Adrenal gland (tissue), 12 donors: ENCODE data around the gene LRP1B. TPM values are rescaled to one million over a fixed set of nuclear protein-coding genes. Genes with fewer than 3 reads are reported as not detected.

Experiments
- DNase-seq, 7 donors: peaks; one replicate each; pipeline ENCODE4 v3.0.0-alpha.2; 2019 to 2020
- H3K27ac ChIP-seq, 5 donors: fragments of 200-600 bp; sonication (generic) in 4 of 5; 1 replicate in 3 of 5; 2 replicates in 2 of 5; pipeline versions ENCODE4 v1.5.1 to v1.8.0; 2016 to 2020; ENCODE audit warnings: mild to moderate bottlenecking in 1 of 5
- H3K27me3 ChIP-seq: fragments of 200-600 bp; 2 replicates; pipeline ENCODE4 v1.8.0; 2021
- H3K36me3 ChIP-seq, 2 donors: fragments of 200-600 bp; replicated peaks in 1 of 2; 1 replicate in 1 of 2; 2 replicates in 1 of 2; pipeline versions ENCODE4 v1.5.1 to v1.8.0; 2018 to 2022
- H3K4me1 ChIP-seq, 2 donors: fragments of 200-600 bp; replicated peaks in 1 of 2; 1 replicate in 1 of 2; 2 replicates in 1 of 2; pipeline versions ENCODE4 v1.5.1 to v1.8.0; 2018 to 2021
- H3K4me3 ChIP-seq, 4 donors: fragments of 200-600 bp; sonication (generic) in 3 of 4; one replicate each; pipeline ENCODE4 v1.5.1; 2016 to 2018
- H3K9me3 ChIP-seq, 3 donors: fragments of 200-600 bp; sonication (generic) in 1 of 3; replicated peaks in 1 of 3; 1 replicate in 2 of 3; 2 replicates in 1 of 3; pipeline versions ENCODE4 v1.5.1 to v1.8.0; 2016 to 2021
- CTCF ChIP-seq, 6 experiments: fragments of 450-650 bp in 4 of 6; fragments of 200-600 bp in 2 of 6; sonication (generic) in 1 of 6; IDR thresholded peaks; 1 replicate in 5 of 6; 2 replicates in 1 of 6; pipeline versions ENCODE4 v1.5.1 to v1.8.0; 2016 to 2021; ENCODE audit warnings: antibody characterized with exemption in 6 of 6, mild to moderate bottlenecking in 2 of 6, moderate library complexity in 1 of 6
- POLR2A ChIP-seq, 2 donors: fragments of 450-650 bp; IDR thresholded peaks; one replicate each; pipeline ENCODE4 v1.6.1; 2017; ENCODE audit warnings: antibody characterized with exemption in 2 of 2, mild to moderate bottlenecking in 2 of 2, moderate library complexity in 1 of 2
- WGBS, 4 donors: extraction: QIAGEN DNeasy Blood & Tissue Kit in 2 of 4; methylation state at CpG; one replicate each; pipeline versions ENCODE4 v1.1.5 to v1.1.7; 2013 to 2017; 5-methylcytosine and 5-hydroxymethylcytosine counted together
- intact Hi-C, 2 donors: fragments of 100-400 bp; cut with DNase I; formaldehyde crosslinking; loops; one replicate each; pipeline versions ENCODE4 v1.14.1 to v1.15.0; 2022 to 2023
- polyA plus RNA-seq, 3 donors: library from polyadenylated mRNA; stranded (reverse); fragments of 200-250 nt in 2 of 3; fragments of 350-450 nt in 1 of 3; fragmentation: Illumina TruSeq in 1 of 3; extraction: RNeasy Lipid Tissue Mini Kit (QIAGEN cat#74804) in 1 of 3; gene quantifications; one replicate each; pipeline ENCODE4 v1.2.3, GENCODE V29; 2013 to 2014
- total RNA-seq, 9 donors: library from RNA; depleted of rRNA in 4 of 9; stranded (reverse); fragments of >200 nt in 4 of 9; fragments of 120-200 nt in 1 of 9; fragmentation: NEBNext Ultra II Directional in 1 of 9; extraction: Animal tissue kit (Norgen Biotek cat#: 25700) in 1 of 9; gene quantifications; one replicate each; pipeline versions ENCODE4 v1.1.0 to v1.2.4, GENCODE V29; 2013 to 2023
- donor health status: healthy with polysubstance abuse.
- donor health status: Bipolar disorder and iron deficiency.
- donor health status: DM: yes; HTN: yes; CAD: no.
- donor health status: DM: no; HTN: no; CAD: no.
- donor health status: DM: no; HTN: no; CAD: no.
- donor health status: DM: yes; HTN: yes; CAD: no.

Gene LRP1B
- total and polyA plus RNA-seq, 12 donors, result 0.84 to 5.4 (median 2.1) TPM

- Histone ChIP-seq H3K27me3 (no peaks in the 10 kb centered on the region), H3K9me3 (no peaks in the 10 kb centered on the region), H3K27ac (no peak overlapping the region), H3K4me3 (no peak overlapping the region), H3K4me1 (no peaks in the 10 kb centered on the region), H3K36me3 (no peaks in the 10 kb centered on the region)
- intact Hi-C loops, result no loop called here
- DNase-seq, result no peak
- WGBS, 4 donors, result 88 to 91% (median 91%) methylated on average over 1 of the region's 1 CpG
- TF ChIP-seq POLR2A (IDR thresholded peaks at IDR 0.05), result no peak
- no peak for TF ChIP-seq CTCF (IDR thresholded peaks at IDR 0.05)
Observed at GRCh38 chr2:141586985-141587384, 543.8 kb downstream of the LRP1B start.

- DNase-seq, result no peak
- WGBS, 4 donors, result 79 to 88% (median 86%) methylated on average over 3 of the region's 3 CpGs
Observed at GRCh38 chr2:141582213-141582612, 548.6 kb downstream of the LRP1B start.

GRCh38 chr2:141579071-141579470, 551.7 kb downstream of the LRP1B start:
- H3K4me3 ChIP-seq, result no peak overlapping the region
- intact Hi-C loops, result no loop called here
- DNase-seq, result no peak
- no peaks in the 10 kb centered on the region for H3K4me1 ChIP-seq
- H3K27me3 ChIP-seq, result no peaks in the 10 kb centered on the region
- TF ChIP-seq POLR2A (IDR thresholded peaks at IDR 0.05) (no peak), CTCF (IDR thresholded peaks at IDR 0.05) (no peak)
- WGBS, 4 donors, result 80 to 84% (median 81%) methylated on average over 5 of the region's 5 CpGs
- H3K27ac ChIP-seq, result no peak overlapping the region
- no peaks in the 10 kb centered on the region for H3K9me3 ChIP-seq
- no peaks in the 10 kb centered on the region for H3K36me3 ChIP-seq

More at GRCh38 chr2:141582213-141582612, 548.6 kb downstream of the LRP1B start:
- H3K27me3 ChIP-seq, result no peaks in the 10 kb centered on the region
- no peaks in the 10 kb centered on the region for H3K36me3 ChIP-seq
- TF ChIP-seq POLR2A (IDR thresholded peaks at IDR 0.05) (no peak), CTCF (IDR thresholded peaks at IDR 0.05) (no peak)
- intact Hi-C loops, result no loop called here
- no peak overlapping the region for H3K27ac ChIP-seq
- no peak overlapping the region for H3K4me3 ChIP-seq
- H3K4me1 ChIP-seq, result no peaks in the 10 kb centered on the region
- H3K9me3 ChIP-seq, result no peaks in the 10 kb centered on the region

- no peak for DNase-seq
- TF ChIP-seq CTCF (IDR thresholded peaks at IDR 0.05), result no peak
- no peak overlapping the region for H3K27ac ChIP-seq
- intact Hi-C loops, result no loop called here
- no peaks in the 10 kb centered on the region for H3K27me3 ChIP-seq
- H3K4me1 ChIP-seq, result no peaks in the 10 kb centered on the region
- H3K36me3 ChIP-seq, result no peaks in the 10 kb centered on the region
- WGBS, 4 donors, result 53 to 95% (median 78%) methylated on average over 3 to 10 of the region's 10 CpGs
- no peak overlapping the region for H3K4me3 ChIP-seq
- H3K9me3 ChIP-seq, result no peaks in the 10 kb centered on the region
Observed at GRCh38 chr2:141570474-141571131, 560.2 kb downstream of the LRP1B start.
